Activated T-cell treated with anti-CD3 and anti-CD28 coated beads, Interleukin-2, amount 50 U/mL, for 72 hours (primary cell): ENCODE data around the gene MXD3. TPM values are rescaled to one million over a fixed set of nuclear protein-coding genes. Genes with fewer than 3 reads are reported as not detected.

Source experiments
- ATAC-seq, 2 donors: fragments of 150-1000 bp; cut with Tn5 transposase; replicated peaks in 1 of 2; 2 replicates each; pipeline ENCODE4 v1.10.0; 2021; ENCODE audit warnings: moderate library complexity in 2 of 2, mild to moderate bottlenecking in 1 of 2
- DNase-seq, 2 donors: peaks; one replicate each; pipeline ENCODE4 v3.0.0; 2021 to 2022; ENCODE audit warnings: mixed read lengths in 1 of 2
- H3K27ac Mint-ChIP-seq: one replicate; pipeline ENCODE4 v1.8.0; 2022; ENCODE audit warnings: mild to moderate bottlenecking, moderate library complexity, mixed read lengths
- H3K27me3 Mint-ChIP-seq: one replicate; pipeline ENCODE4 v1.8.0; 2022; ENCODE audit warnings: low read depth, mixed read lengths
- H3K36me3 Mint-ChIP-seq, 2 donors: one replicate each; pipeline ENCODE4 v1.8.0; 2022; ENCODE audit warnings: mixed read lengths in 2 of 2, mild to moderate bottlenecking in 1 of 2; ENCODE audit not compliant: insufficient read depth in 2 of 2
- H3K4me1 Mint-ChIP-seq: one replicate; pipeline ENCODE4 v1.8.0; 2022; ENCODE audit warnings: low read depth, mixed read lengths
- H3K4me3 Mint-ChIP-seq, 2 donors: one replicate each; pipeline ENCODE4 v1.8.0; 2022; ENCODE audit warnings: mild to moderate bottlenecking in 2 of 2, mixed read lengths in 2 of 2, moderate library complexity in 2 of 2
- H3K9me3 Mint-ChIP-seq, 2 donors: one replicate each; pipeline ENCODE4 v1.8.0; 2022; ENCODE audit warnings: mixed read lengths in 2 of 2
- total RNA-seq, 2 donors: library from RNA; stranded (reverse); gene quantifications; one replicate each; pipeline ENCODE4 v1.2.3, GENCODE V29; 2022

Gene MXD3
- total RNA-seq, 2 donors from 2014 or later, result 44.2 to 61.1 TPM

DNA sequence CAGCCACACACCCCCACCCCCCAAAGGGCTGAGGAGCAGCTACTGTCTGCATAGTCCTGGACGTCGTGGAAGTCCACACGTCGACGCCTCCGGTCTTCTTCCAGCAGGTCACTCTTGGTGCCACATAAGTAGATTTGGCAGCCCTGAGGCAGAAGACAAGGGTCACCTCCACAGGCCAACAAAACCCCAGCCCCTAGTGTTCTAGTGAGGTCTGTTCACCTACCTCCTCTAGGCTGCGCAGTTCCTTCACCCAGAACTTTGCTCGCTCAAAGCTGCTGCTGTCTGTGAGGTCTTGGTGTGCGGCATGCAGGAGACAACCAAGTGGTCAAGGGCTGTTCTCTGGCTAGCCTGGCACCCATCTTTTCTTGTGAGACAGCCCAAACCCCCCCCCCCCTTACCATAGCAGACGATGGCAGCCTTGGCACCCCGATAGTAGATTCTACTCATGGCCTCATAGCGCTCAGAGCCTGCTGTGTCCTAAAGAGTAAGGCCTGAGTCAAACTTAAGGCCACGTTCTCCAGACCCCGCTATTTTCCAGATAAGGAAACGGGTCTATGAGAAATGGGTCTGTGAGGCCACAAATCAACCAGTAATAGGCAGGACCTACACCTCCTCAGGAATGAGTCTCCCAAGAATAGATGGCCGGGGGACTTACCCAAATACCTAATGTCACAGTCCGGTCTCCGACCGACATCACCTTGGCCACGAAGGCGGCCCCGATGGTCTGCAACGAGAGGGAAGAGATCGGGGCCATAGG lies 9.2 kb downstream of the MXD3 start:
- Mint-ChIP-seq H3K27ac (peak overlapping the region; percentile 90), H3K36me3 (peaks cover 3 to 12% of the 10 kb centered on the region in 2 donors), H3K4me1 (peaks cover 69% of the 10 kb centered on the region), H3K4me3 (peak overlapping the region; percentile 87 to 90), H3K9me3 (no peaks in the 10 kb centered on the region), H3K27me3 (no peaks in the 10 kb centered on the region)
- DNase-seq (no peak), ATAC-seq (no peak)

DNA sequence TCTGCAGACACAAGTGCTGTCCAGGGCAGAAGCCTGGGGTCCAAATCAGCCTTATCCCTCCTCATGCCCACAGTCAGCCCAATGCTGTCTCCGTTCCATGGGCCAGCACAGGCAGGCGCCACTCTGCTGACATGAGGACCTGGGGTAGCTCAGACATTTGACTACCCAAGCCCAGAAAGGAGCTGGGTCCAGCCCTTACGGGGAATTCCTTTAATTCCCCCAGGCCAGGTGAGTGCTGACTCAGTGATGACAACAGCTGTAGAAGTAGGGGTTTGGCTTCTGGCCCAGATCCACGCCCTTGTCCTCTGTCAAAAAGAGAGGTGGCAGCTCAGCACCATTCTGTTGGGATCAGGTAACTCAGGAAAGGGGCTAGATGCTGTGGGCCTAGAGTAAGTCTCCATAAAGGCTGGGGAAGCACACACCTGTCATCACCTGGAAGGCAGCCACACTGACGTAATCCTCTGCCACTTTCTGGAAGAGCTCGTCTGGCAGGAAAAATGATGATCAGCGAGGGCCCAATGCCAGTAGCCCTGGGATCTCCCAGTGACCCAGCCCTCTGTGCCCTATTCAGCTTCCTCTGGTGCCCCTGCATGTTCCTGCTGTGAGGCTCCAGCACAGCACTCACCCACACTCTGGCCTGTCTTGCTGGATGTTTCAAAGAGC lies 10.1 kb downstream of the MXD3 start:
- no peak for DNase-seq
- Mint-ChIP-seq H3K9me3 (no peaks in the 10 kb centered on the region), H3K36me3 (peaks cover 0 to 10% of the 10 kb centered on the region in 2 donors), H3K27ac (peak overlapping the region; percentile 90), H3K27me3 (no peaks in the 10 kb centered on the region), H3K4me1 (peaks cover 69% of the 10 kb centered on the region), H3K4me3 (peak overlapping the region; percentile 87 to 90)
- no peak for ATAC-seq

DNA sequence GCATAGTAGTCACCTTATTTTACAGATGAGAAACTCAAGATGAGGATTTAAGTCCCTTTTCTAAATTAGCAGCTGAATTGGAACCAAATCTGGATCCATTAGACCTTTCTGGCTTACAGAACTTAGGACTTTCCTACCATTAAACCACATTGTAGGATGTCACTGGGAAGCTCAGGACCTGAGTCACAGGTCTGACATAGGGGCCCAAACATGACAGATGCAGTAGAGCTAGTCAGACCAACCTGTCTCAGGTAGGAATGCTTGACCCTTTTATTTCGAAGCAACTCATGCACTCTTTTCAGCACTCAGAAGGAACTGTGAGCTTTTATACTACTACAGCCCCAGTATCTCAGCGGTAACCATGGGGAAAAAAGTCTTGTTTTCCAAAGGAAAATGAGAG lies 10.7 kb downstream of the MXD3 start:
- Mint-ChIP-seq H3K27me3 (no peaks in the 10 kb centered on the region), H3K4me3 (peak overlapping the region; percentile 54 to 76), H3K36me3 (peaks cover 0 to 8% of the 10 kb centered on the region in 2 donors), H3K27ac (peak overlapping the region; percentile 91), H3K9me3 (no peaks in the 10 kb centered on the region), H3K4me1 (peaks cover 70% of the 10 kb centered on the region)
- no peak for DNase-seq
- no peak for ATAC-seq

DNA sequence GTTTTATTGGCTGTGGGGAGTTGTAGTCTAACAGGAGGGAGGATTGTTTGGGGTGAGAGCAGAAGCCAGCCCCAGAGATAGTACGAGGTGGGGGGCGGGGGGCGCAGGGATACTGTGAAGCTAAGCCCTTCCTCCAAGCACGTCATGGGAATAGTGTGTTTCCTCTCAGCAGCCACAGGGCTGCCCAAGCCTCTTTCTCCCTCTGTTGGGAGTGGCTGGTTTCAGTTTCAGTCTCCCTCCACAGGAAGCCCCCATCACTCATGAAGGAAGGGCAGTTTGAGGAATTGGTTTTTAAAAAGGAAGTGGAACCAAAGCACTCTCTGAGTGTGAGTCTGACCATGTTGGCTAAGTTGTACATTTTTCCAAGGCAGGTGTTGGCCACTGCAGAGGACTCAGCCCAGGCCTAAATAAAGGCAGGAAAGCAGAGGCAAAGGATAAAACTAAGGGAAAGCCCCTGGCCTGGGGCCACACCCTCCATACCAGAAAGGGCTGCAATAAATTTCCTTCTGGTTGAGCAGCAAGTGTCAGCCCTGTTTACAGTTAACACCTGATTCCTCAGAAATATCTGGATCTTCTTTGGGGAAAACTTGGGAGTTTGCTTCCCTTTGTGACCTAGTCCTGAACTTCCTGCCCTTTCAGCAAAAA lies 11.3 kb downstream of the MXD3 start:
- no peaks in the 10 kb centered on the region for H3K27me3 Mint-ChIP-seq
- H3K27ac Mint-ChIP-seq, result peak overlapping the region; percentile 91
- peaks cover 70% of the 10 kb centered on the region for H3K4me1 Mint-ChIP-seq
- peak; percentile 6 to 34 for ATAC-seq
- DNase-seq, result peak; percentile 46
- H3K4me3 Mint-ChIP-seq, result peak overlapping the region; percentile 54 to 76
- peaks cover 0 to 4% of the 10 kb centered on the region in 2 donors for H3K36me3 Mint-ChIP-seq
- H3K9me3 Mint-ChIP-seq, result no peaks in the 10 kb centered on the region

- peak overlapping the region; percentile 47 for H3K27ac Mint-ChIP-seq
- ATAC-seq (no peak), DNase-seq (no peak)
- H3K9me3 Mint-ChIP-seq, result no peaks in the 10 kb centered on the region
- peaks cover 0 to 4% of the 10 kb centered on the region in 2 donors for H3K36me3 Mint-ChIP-seq
- H3K27me3 Mint-ChIP-seq, result no peaks in the 10 kb centered on the region
- peak overlapping the region; percentile 12 to 38 for H3K4me3 Mint-ChIP-seq
- H3K4me1 Mint-ChIP-seq, result peaks cover 70% of the 10 kb centered on the region
Measured at GRCh38 chr5:177299697-177300096, 12.0 kb downstream of the MXD3 start.

GRCh38 chr5:177297922-177298321 lies 13.8 kb downstream of the MXD3 start:
- H3K4me1 Mint-ChIP-seq, result peaks cover 65% of the 10 kb centered on the region
- peaks cover 0 to 13% of the 10 kb centered on the region in 2 donors for H3K36me3 Mint-ChIP-seq
- H3K27me3 Mint-ChIP-seq, result no peaks in the 10 kb centered on the region
- DNase-seq (no peak), ATAC-seq (no peak)
- no peaks in the 10 kb centered on the region for H3K9me3 Mint-ChIP-seq
- H3K27ac Mint-ChIP-seq, result no peak overlapping the region
- no peak overlapping the region for H3K4me3 Mint-ChIP-seq

- no peaks in the 10 kb centered on the region for H3K27me3 Mint-ChIP-seq
- DNase-seq (no peak), ATAC-seq (no peak)
- H3K4me1 Mint-ChIP-seq, result peaks cover 52% of the 10 kb centered on the region
- peak overlapping the region; percentile 13 for H3K27ac Mint-ChIP-seq
- H3K4me3 Mint-ChIP-seq, result no peak overlapping the region
- no peaks in the 10 kb centered on the region for H3K9me3 Mint-ChIP-seq
- H3K36me3 Mint-ChIP-seq, result peaks cover 2 to 17% of the 10 kb centered on the region in 2 donors
Measured at GRCh38 chr5:177296581-177296980, 15.1 kb downstream of the MXD3 start.

GRCh38 chr5:177295924-177296323 lies 15.8 kb downstream of the MXD3 start:
- DNase-seq (no peak), ATAC-seq (no peak)
- Mint-ChIP-seq H3K4me1 (peaks cover 45% of the 10 kb centered on the region), H3K4me3 (peak overlapping the region in 1 of 2 donors; percentile 31), H3K36me3 (peaks cover 3 to 19% of the 10 kb centered on the region in 2 donors), H3K27me3 (no peaks in the 10 kb centered on the region), H3K9me3 (no peaks in the 10 kb centered on the region), H3K27ac (peak overlapping the region; percentile 4)

DNA sequence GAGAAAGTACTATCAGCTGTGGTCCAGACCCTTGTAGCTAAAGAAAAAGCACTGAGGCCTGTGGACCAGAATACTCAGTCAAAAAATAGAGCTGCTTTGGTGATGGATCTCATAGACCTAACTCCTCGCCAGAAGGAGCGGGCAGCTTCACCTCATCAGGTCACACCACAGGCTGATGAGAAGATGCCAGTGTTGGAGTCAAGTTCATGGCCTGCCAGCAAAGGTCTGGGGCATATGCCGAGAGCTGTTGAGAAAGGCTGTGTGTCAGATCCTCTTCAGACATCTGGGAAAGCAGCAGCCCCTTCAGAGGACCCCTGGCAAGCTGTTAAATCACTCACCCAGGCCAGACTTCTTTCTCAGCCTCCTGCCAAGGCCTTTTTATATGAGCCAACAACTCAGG lies 17.1 kb downstream of the MXD3 start:
- DNase-seq, result no peak
- Mint-ChIP-seq H3K4me3 (no peak overlapping the region), H3K4me1 (peaks cover 32% of the 10 kb centered on the region), H3K27ac (no peak overlapping the region), H3K27me3 (no peaks in the 10 kb centered on the region), H3K9me3 (no peaks in the 10 kb centered on the region), H3K36me3 (peaks cover 5 to 24% of the 10 kb centered on the region in 2 donors)
- ATAC-seq, result no peak

GRCh38 chr5:177293819-177294581 lies 17.7 kb downstream of the MXD3 start:
- Mint-ChIP-seq H3K27ac (no peak overlapping the region), H3K9me3 (no peaks in the 10 kb centered on the region), H3K4me1 (peaks cover 29% of the 10 kb centered on the region), H3K27me3 (no peaks in the 10 kb centered on the region), H3K4me3 (no peak overlapping the region), H3K36me3 (peaks cover 5 to 27% of the 10 kb centered on the region in 2 donors)
- DNase-seq, result no peak
- ATAC-seq, result no peak

GRCh38 chr5:177291735-177292134 lies 20.0 kb downstream of the MXD3 start:
- DNase-seq (no peak), ATAC-seq (no peak)
- H3K36me3 Mint-ChIP-seq, result peaks cover 8 to 32% of the 10 kb centered on the region in 2 donors
- H3K9me3 Mint-ChIP-seq, result no peaks in the 10 kb centered on the region
- peaks cover 20% of the 10 kb centered on the region for H3K4me1 Mint-ChIP-seq
- no peak overlapping the region for H3K4me3 Mint-ChIP-seq
- no peak overlapping the region for H3K27ac Mint-ChIP-seq
- H3K27me3 Mint-ChIP-seq, result no peaks in the 10 kb centered on the region

DNA sequence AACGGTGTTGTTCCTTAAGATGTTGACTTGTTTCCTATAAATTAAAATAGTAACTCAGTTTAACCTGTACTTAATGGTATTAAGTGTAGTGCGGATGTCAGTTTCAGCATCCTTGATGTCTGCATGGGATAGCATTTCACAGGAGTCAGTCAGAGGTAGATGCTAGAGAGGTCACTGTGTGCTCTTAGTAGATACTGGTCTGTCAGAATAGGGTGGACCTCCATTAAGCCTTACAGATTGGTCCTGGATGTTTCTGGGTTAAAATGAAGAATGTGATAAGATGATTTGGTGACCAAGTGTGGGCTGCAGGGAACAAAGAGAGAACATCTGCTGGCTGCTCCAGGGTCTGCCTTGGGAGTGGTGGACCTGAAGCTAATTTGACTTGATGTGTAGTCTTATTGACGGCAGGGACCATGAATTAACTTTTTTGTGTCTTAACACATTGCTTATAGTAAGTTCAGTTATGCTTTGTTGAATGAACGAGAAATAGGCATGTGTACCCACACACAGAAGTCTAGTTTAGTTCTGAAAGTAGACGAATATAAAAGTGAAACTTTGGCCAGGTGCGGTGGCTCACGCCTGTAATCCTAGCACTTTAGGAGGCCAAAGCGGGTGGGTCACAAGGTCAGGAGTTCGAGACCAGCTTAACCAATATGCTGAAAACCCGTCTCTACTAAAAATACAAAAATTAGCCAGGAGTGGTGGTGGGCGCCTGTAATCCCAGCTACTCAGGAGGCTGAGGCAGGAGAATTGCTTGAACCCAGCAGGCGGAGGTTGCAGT lies 20.7 kb downstream of the MXD3 start:
- Mint-ChIP-seq H3K4me1 (peaks cover 13% of the 10 kb centered on the region), H3K27me3 (no peaks in the 10 kb centered on the region), H3K27ac (no peak overlapping the region), H3K4me3 (no peak overlapping the region), H3K36me3 (peaks cover 9 to 33% of the 10 kb centered on the region in 2 donors), H3K9me3 (no peaks in the 10 kb centered on the region)
- DNase-seq (no peak), ATAC-seq (no peak)
